ENCODE measurements around the gene PCGF3.
"Not testable (repeated sequence)": the region's sequence is repeated elsewhere in the genome, so short reads cannot be mapped to it uniquely, and the experiment has no call there.

Gene PCGF3

GRCh38 chr4:732911-733630 is 27.4 kb downstream of the PCGF3 start:
- Mint-ChIP-seq H3K36me3 (ENCODE audit: low read depth) (peaks cover 59% of the 10 kb centered on the region), H3K4me3 (no peak overlapping the region)
- TF ChIP-seq CTCF (IDR thresholded peaks at IDR 0.05) = no peak

GRCh38 chr4:733631-733980 is 28.0 kb downstream of the PCGF3 start:
- no peak for DNase-seq
- H3K36me3 Mint-ChIP-seq (ENCODE audit: low read depth) = peaks cover 56% of the 10 kb centered on the region
- TF ChIP-seq CTCF (IDR thresholded peaks at IDR 0.05) = no peak

More at GRCh38 chr4:732911-733630, 27.4 kb downstream of the PCGF3 start:
- no peak overlapping the region for H3K27ac Mint-ChIP-seq
- no peaks in the 10 kb centered on the region for H3K27me3 Mint-ChIP-seq (ENCODE audit: low read depth, poor library complexity)
- no peaks in the 10 kb centered on the region for H3K9me3 Mint-ChIP-seq
- no peaks in the 10 kb centered on the region for H3K4me1 Mint-ChIP-seq
- no peak for DNase-seq

GRCh38 chr4:734075-734474 is 28.4 kb downstream of the PCGF3 start:
- H3K4me3 Mint-ChIP-seq = no peak overlapping the region
- H3K9me3 Mint-ChIP-seq = no peaks in the 10 kb centered on the region
- H3K27ac Mint-ChIP-seq = no peak overlapping the region

More at GRCh38 chr4:733631-733980, 28.0 kb downstream of the PCGF3 start:
- no peak overlapping the region for H3K4me3 Mint-ChIP-seq
- H3K27me3 Mint-ChIP-seq (ENCODE audit: low read depth, poor library complexity) = no peaks in the 10 kb centered on the region
- H3K9me3 Mint-ChIP-seq = no peaks in the 10 kb centered on the region
- no peaks in the 10 kb centered on the region for H3K4me1 Mint-ChIP-seq
- no peak overlapping the region for H3K27ac Mint-ChIP-seq

GRCh38 chr4:734951-735350 is 29.3 kb downstream of the PCGF3 start:
- H3K9me3 Mint-ChIP-seq = no peaks in the 10 kb centered on the region
- H3K27me3 Mint-ChIP-seq (ENCODE audit: low read depth, poor library complexity) = peaks cover 5% of the 10 kb centered on the region
- no peaks in the 10 kb centered on the region for H3K4me1 Mint-ChIP-seq
- H3K36me3 Mint-ChIP-seq (ENCODE audit: low read depth) = peaks cover 60% of the 10 kb centered on the region
- DNase-seq = no peak
- H3K27ac Mint-ChIP-seq = no peak overlapping the region
- TF ChIP-seq CTCF (IDR thresholded peaks at IDR 0.05) = no peak
- no peak overlapping the region for H3K4me3 Mint-ChIP-seq

More at GRCh38 chr4:734075-734474, 28.4 kb downstream of the PCGF3 start:
- TF ChIP-seq CTCF (IDR thresholded peaks at IDR 0.05) = no peak
- Mint-ChIP-seq H3K4me1 (no peaks in the 10 kb centered on the region), H3K36me3 (ENCODE audit: low read depth) (peaks cover 60% of the 10 kb centered on the region), H3K27me3 (ENCODE audit: low read depth, poor library complexity) (no peaks in the 10 kb centered on the region)
- DNase-seq = no peak

- peaks cover 59% of the 10 kb centered on the region for H3K36me3 Mint-ChIP-seq (ENCODE audit: low read depth)
- no peak overlapping the region for H3K27ac Mint-ChIP-seq
- no peak for DNase-seq
- peaks cover 7% of the 10 kb centered on the region for H3K27me3 Mint-ChIP-seq (ENCODE audit: low read depth, poor library complexity)
- no peaks in the 10 kb centered on the region for H3K4me1 Mint-ChIP-seq
- no peak for TF ChIP-seq CTCF (IDR thresholded peaks at IDR 0.05)
- H3K4me3 Mint-ChIP-seq = no peak overlapping the region
- no peaks in the 10 kb centered on the region for H3K9me3 Mint-ChIP-seq
These were observed 30.0 kb downstream of the PCGF3 start for GRCh38 chr4:735583-735982.

- not testable (repeated sequence) for H3K27me3 Mint-ChIP-seq (ENCODE audit: low read depth, poor library complexity); H3K27ac Mint-ChIP-seq; DNase-seq; H3K9me3 Mint-ChIP-seq; H3K4me1 Mint-ChIP-seq; H3K4me3 Mint-ChIP-seq
- H3K36me3 Mint-ChIP-seq (ENCODE audit: low read depth) = peaks cover 59% of the 10 kb centered on the region
These were observed 30.9 kb downstream of the PCGF3 start for GRCh38 chr4:736561-736960.

Data from nephron progenitor cell (in vitro differentiated cells).